HG02798 (cell line): ENCODE results near the gene TMSB4X.
"Not testable (repeated sequence)": the region's sequence is repeated elsewhere in the genome, so short reads cannot be mapped to it uniquely, and the experiment has no call there.

Source experiments
- ATAC-seq: cut with Tn5 transposase; IDR thresholded peaks from one replicate; pipeline ENCODE4 v1.9.1; 2021; ENCODE audit warnings: mild to moderate bottlenecking; ENCODE audit not compliant: unreplicated experiment, poor library complexity

TMSB4X gene

DNA sequence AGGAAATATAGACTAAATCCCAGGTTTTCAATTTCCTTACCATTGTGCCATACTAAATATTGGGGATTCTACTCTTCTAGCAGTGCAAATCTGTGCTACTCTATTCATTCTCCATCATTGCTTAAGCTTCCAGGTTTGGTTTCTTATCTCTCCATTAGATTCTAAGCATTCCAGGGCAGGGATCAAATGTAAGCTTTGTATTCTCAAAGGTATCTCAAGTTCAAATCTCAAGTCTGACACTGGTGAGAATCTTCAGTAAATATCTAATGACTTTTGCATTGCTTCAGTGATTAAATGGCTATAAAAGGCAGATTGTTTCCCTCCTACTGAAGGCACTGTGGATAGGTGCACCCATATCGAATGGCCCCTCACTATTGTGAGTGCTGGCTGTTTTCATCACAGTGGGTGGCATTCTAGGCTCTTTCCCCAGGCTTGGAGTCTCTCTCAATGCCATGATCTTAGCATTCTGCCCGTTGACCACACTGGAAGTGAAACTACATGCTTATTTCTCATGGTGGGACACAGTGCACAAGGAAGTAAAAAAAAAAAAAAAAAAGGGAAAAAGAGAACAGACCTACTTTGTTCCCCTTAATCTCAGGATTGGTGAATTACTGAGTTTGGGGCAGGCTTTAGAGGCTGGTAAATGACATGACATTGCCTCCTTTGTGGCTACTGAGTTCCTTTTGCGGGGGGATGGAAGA lies 40.8 kb downstream of the TMSB4X start:
- ATAC-seq, result no peak

DNA sequence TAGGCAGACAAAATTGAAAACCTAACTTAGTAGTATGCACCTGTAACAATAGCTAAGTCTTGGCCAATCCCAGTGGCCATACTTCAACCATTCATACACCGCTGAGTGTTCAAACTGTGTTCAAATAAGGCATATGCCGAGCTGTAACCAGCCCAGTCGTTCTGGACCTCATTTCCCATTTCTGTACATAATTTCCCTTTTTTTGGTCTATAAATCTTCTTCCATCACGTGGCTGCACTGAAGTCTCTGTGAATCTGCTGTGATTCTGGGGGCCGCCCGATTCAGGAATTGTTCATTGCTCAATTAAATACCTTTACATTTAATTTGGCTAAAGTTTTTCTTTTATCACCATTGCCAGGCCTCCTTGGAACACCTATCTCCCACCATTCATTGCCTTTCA lies 41.8 kb downstream of the TMSB4X start:
- not testable (repeated sequence) for ATAC-seq

DNA sequence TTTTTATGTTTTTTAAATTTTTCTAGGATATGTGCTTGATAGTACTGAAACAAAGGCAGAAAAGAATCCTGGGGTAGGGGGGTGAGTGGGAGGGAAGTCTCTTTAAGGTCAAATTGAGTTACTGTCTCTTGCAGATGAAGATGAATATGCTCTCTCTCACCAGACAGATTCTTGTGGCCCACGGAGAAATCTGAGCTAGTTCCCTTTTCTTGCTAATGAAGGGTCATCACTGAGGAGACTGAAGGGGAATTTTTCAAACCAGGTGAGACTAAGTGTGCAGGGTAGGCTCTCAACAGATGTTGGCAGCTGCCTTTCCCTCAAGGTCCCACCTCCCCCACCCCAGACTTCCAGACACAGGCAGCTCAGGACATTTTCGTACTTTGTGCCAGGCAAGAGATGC lies 48.0 kb downstream of the TMSB4X start:
- ATAC-seq, result peak; percentile 83

DNA sequence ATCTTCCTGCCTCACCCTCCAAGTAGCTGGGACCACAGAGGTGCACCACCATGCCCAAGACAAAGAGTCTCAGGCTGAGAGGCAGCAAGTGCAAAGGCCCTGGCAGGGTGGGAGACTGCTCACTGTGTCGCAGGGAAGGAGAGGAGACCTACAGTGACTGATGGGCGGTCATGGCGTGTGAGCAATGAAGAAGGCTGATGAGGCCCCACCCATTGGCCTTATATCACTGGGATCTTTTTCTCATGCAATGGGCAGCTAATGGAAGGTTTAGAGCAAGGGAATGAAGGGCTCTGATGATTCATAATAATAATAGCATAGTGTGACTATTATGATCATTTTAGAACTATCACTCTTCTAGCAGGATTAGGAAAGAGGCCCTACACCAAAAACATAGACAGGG lies 48.7 kb downstream of the TMSB4X start:
- ATAC-seq, result no peak

DNA sequence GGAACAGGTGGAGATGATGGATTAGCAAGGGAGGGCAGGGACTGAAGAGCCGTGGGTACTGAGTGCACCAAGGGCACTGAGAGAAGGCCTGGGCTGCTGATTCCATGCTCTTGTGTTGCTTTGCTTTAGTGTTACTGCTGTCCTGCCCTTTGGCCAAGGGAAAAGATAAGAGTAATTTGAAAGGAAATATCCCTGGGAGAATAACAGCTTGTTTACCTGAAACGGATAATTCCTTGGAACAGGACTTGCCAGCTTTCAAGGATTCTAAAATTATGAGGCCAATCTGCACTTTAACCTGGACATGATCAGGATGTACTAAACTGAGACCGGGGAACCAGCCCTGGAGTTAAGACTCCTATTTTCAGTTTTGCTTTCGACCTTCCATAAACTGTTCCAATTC lies 49.1 kb downstream of the TMSB4X start:
- no peak for ATAC-seq

DNA sequence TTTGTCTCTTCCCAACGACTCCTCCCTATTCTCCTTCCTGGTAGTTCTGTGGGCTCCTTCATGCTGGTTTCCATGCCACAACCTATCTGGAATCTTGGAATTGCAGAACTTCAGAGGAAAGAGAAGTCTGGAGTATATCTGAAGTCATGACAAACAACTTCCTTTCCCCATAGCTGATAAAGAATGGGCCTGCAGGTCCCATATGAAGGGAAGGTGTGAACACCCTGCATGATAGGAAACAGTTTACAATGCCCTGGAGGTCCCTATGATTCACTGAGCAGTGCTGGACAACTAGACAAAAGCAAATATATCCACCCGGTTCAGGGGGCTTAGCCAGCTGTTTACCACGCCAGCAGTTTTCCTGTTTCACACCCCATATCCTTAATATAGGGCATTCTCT lies 50.1 kb downstream of the TMSB4X start:
- ATAC-seq, result no peak
